Measurements from ENCODE around the gene PARP14. TPM values are rescaled to one million over a fixed set of nuclear protein-coding genes. Genes with fewer than 3 reads are reported as not detected.
A peak's percentile ranks its signal among the peaks of the same experiment; 100 is the strongest.

The PARP14 gene
- polyA plus RNA-seq, 1 donor from 2014 or later = not detected

DNA sequence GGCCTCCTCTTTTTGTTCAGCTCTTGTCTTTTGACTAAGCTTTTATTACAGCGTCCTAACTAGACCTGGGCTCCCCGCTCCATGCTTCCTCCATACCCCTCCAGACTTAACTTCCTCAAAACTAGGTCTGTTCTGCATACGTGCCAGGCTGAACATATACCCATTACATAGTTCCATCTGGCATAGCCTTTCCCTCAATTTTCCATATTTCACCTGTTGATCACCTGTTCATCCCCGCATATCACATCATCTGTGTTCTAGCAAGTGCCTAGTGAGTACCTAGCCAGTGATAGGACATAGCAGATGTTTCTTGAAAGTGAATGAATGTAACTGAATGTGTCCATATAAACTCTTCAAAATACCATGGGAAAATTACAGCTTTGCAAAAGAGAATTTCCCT, 36.0 kb downstream of the PARP14 start:
- Histone ChIP-seq H3K27me3 (ENCODE audit: insufficient read depth, low read depth, low read length) (no peaks in the 10 kb centered on the region), H3K9me2 (ENCODE audit: insufficient read depth, low read length) (no peaks in the 10 kb centered on the region), H3F3A (ENCODE audit: insufficient read depth, low read length, poor library complexity, severe bottlenecking) (no peaks in the 10 kb centered on the region), H3K4me3 (ENCODE audit: low read length) (no peak overlapping the region), H3K79me2 (replicated peaks; ENCODE audit: insufficient read depth, low read length) (no peaks in the 10 kb centered on the region), H2AFZ (ENCODE audit: low read depth, low read length) (no peak overlapping the region), H3K27ac (ENCODE audit: low read length) (no peak overlapping the region), H3K4me2 (ENCODE audit: low read length) (no peak overlapping the region), H4K20me1 (ENCODE audit: insufficient read depth) (no peaks in the 10 kb centered on the region), H3K9ac (ENCODE audit: low read length) (no peak overlapping the region), H3K36me3 (ENCODE audit: insufficient read depth, low read length) (no peaks in the 10 kb centered on the region), H3K9me3 (ENCODE audit: low read length) (no peaks in the 10 kb centered on the region)
- no peak for TF ChIP-seq POLR2AphosphoS5 (IDR thresholded peaks at IDR 0.05)
- TF ChIP-seq SMC3 (conservative IDR thresholded peaks at IDR 0.05; ENCODE audit: poor library complexity) = no peak
- no peak for TF ChIP-seq TAF1 (IDR thresholded peaks at IDR 0.05; ENCODE audit: low read depth)
- no peak for TF ChIP-seq EZH2 (IDR thresholded peaks at IDR 0.05; ENCODE audit: borderline replicate concordance, insufficient read depth, low read length, poor library complexity, severe bottlenecking)

DNA sequence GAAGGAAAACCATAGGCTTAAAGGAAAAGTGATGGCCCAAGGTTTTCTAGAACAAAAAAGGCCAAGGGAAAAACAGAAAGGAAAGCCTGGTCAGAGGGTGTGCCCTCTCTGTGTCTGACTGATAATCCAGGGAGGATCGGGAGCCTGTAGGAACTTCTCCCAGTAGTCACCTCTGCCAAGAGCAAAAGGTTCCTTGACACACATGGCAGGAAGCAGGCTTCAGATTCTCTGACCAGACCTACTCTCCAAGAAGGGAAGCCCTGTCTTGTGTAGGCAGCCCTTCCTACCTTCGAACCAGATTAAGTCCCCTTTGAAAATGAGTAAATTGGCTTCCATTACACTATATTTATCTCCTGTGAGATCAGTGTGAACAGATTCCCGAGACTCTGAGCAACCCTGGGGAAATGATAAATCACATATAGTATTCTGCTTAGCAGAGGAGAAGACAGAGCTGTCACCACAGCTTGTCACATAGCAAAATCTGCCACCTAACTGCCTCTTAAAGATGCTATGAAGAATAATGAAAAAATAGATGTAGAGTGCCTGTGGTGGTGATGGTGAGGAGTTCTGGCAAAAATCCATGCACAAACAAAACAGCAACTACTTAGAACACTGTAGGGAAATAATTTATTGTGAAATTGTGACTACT, 38.8 kb downstream of the PARP14 start:
- no peak overlapping the region for H2AFZ ChIP-seq (ENCODE audit: low read depth, low read length)
- no peaks in the 10 kb centered on the region for H3F3A ChIP-seq (ENCODE audit: insufficient read depth, low read length, poor library complexity, severe bottlenecking)
- H3K36me3 ChIP-seq (ENCODE audit: insufficient read depth, low read length) = no peaks in the 10 kb centered on the region
- no peaks in the 10 kb centered on the region for H4K20me1 ChIP-seq (ENCODE audit: insufficient read depth)
- H3K9me2 ChIP-seq (ENCODE audit: insufficient read depth, low read length) = no peaks in the 10 kb centered on the region
- H3K4me3 ChIP-seq (ENCODE audit: low read length) = no peak overlapping the region
- H3K9me3 ChIP-seq (ENCODE audit: low read length) = no peaks in the 10 kb centered on the region
- H3K4me2 ChIP-seq (ENCODE audit: low read length) = no peak overlapping the region
- H3K27ac ChIP-seq (ENCODE audit: low read length) = no peak overlapping the region
- no peak overlapping the region for H3K9ac ChIP-seq (ENCODE audit: low read length)
- no peaks in the 10 kb centered on the region for H3K27me3 ChIP-seq (ENCODE audit: insufficient read depth, low read depth, low read length)
- H3K79me2 ChIP-seq (replicated peaks; ENCODE audit: insufficient read depth, low read length) = no peaks in the 10 kb centered on the region
- peak; percentile 93 for TF ChIP-seq POLR2AphosphoS5 (IDR thresholded peaks at IDR 0.05)
- TF ChIP-seq, protein P1, sequence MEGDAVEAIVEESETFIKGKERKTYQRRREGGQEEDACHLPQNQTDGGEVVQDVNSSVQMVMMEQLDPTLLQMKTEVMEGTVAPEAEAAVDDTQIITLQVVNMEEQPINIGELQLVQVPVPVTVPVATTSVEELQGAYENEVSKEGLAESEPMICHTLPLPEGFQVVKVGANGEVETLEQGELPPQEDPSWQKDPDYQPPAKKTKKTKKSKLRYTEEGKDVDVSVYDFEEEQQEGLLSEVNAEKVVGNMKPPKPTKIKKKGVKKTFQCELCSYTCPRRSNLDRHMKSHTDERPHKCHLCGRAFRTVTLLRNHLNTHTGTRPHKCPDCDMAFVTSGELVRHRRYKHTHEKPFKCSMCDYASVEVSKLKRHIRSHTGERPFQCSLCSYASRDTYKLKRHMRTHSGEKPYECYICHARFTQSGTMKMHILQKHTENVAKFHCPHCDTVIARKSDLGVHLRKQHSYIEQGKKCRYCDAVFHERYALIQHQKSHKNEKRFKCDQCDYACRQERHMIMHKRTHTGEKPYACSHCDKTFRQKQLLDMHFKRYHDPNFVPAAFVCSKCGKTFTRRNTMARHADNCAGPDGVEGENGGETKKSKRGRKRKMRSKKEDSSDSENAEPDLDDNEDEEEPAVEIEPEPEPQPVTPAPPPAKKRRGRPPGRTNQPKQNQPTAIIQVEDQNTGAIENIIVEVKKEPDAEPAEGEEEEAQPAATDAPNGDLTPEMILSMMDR (IDR thresholded peaks at IDR 0.05; ENCODE audit: poor library complexity, severe bottlenecking) = no peak
- TF ChIP-seq TAF1 (IDR thresholded peaks at IDR 0.05; ENCODE audit: low read depth) = no peak
- peak; percentile 91 for TF ChIP-seq EP300 (conservative IDR thresholded peaks at IDR 0.05; ENCODE audit: poor library complexity, severe bottlenecking)
- no peak for TF ChIP-seq MXI1 (conservative IDR thresholded peaks at IDR 0.05; ENCODE audit: poor library complexity, severe bottlenecking)
- no peak for TF ChIP-seq SMC3 (conservative IDR thresholded peaks at IDR 0.05; ENCODE audit: poor library complexity)

DNA sequence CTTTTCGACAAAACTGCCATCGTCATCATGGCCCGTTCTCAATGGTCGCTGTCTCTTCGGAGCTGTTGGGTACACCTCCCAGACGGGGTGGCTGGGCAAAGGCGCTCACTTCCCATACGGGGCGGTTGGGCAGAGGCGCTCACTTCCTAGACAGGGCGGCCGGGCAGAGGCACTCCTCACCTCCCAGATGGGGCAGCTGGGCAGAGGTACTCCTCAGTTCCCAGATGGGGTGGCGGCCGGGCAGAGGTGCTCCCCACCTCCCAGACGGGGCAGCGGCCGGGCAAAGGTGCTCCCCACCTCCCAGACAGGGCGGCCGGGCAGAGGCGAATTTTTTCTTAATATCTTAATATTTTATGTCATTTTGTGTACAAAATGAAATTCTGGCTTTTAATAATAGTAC, 44.5 kb downstream of the PARP14 start:
- H4K20me1 ChIP-seq (ENCODE audit: insufficient read depth) = no peaks in the 10 kb centered on the region

More for the DNA sequence above, 44.5 kb downstream of the PARP14 start:
- H3K4me3 ChIP-seq (ENCODE audit: low read length) = no peak overlapping the region
- no peaks in the 10 kb centered on the region for H3F3A ChIP-seq (ENCODE audit: insufficient read depth, low read length, poor library complexity, severe bottlenecking)
- H3K36me3 ChIP-seq (ENCODE audit: insufficient read depth, low read length) = no peaks in the 10 kb centered on the region
- H2AFZ ChIP-seq (ENCODE audit: low read depth, low read length) = no peak overlapping the region
- no peak overlapping the region for H3K9ac ChIP-seq (ENCODE audit: low read length)
- no peaks in the 10 kb centered on the region for H3K27me3 ChIP-seq (ENCODE audit: insufficient read depth, low read depth, low read length)
- H3K79me2 ChIP-seq (replicated peaks; ENCODE audit: insufficient read depth, low read length) = no peaks in the 10 kb centered on the region
- no peak overlapping the region for H3K27ac ChIP-seq (ENCODE audit: low read length)
- H3K9me2 ChIP-seq (ENCODE audit: insufficient read depth, low read length) = no peaks in the 10 kb centered on the region
- no peaks in the 10 kb centered on the region for H3K9me3 ChIP-seq (ENCODE audit: low read length)
- H3K4me2 ChIP-seq (ENCODE audit: low read length) = no peak overlapping the region
- TF ChIP-seq POLR2AphosphoS5 (IDR thresholded peaks at IDR 0.05) (no peak), RAD21 (conservative IDR thresholded peaks at IDR 0.05) (no peak), TAF1 (IDR thresholded peaks at IDR 0.05; ENCODE audit: low read depth) (no peak), EZH2 (IDR thresholded peaks at IDR 0.05; ENCODE audit: borderline replicate concordance, insufficient read depth, low read length, poor library complexity, severe bottlenecking) (no peak), EP300 (conservative IDR thresholded peaks at IDR 0.05; ENCODE audit: poor library complexity, severe bottlenecking) (no peak), SMC3 (conservative IDR thresholded peaks at IDR 0.05; ENCODE audit: poor library complexity) (no peak), MXI1 (conservative IDR thresholded peaks at IDR 0.05; ENCODE audit: poor library complexity, severe bottlenecking) (no peak)
- TF ChIP-seq, protein P1 (IDR thresholded peaks at IDR 0.05; ENCODE audit: poor library complexity, severe bottlenecking) = no peak
- TF ChIP-seq, protein P2, sequence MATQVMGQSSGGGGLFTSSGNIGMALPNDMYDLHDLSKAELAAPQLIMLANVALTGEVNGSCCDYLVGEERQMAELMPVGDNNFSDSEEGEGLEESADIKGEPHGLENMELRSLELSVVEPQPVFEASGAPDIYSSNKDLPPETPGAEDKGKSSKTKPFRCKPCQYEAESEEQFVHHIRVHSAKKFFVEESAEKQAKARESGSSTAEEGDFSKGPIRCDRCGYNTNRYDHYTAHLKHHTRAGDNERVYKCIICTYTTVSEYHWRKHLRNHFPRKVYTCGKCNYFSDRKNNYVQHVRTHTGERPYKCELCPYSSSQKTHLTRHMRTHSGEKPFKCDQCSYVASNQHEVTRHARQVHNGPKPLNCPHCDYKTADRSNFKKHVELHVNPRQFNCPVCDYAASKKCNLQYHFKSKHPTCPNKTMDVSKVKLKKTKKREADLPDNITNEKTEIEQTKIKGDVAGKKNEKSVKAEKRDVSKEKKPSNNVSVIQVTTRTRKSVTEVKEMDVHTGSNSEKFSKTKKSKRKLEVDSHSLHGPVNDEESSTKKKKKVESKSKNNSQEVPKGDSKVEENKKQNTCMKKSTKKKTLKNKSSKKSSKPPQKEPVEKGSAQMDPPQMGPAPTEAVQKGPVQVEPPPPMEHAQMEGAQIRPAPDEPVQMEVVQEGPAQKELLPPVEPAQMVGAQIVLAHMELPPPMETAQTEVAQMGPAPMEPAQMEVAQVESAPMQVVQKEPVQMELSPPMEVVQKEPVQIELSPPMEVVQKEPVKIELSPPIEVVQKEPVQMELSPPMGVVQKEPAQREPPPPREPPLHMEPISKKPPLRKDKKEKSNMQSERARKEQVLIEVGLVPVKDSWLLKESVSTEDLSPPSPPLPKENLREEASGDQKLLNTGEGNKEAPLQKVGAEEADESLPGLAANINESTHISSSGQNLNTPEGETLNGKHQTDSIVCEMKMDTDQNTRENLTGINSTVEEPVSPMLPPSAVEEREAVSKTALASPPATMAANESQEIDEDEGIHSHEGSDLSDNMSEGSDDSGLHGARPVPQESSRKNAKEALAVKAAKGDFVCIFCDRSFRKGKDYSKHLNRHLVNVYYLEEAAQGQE (IDR thresholded peaks at IDR 0.05; ENCODE audit: borderline replicate concordance) = no peak

All from neural cell (in vitro differentiated cells).